ENCODE data around the gene SLC6A6. TPM values are rescaled to one million over a fixed set of nuclear protein-coding genes. Genes with fewer than 3 reads are reported as not detected.

SLC6A6 gene
- polyA plus RNA-seq, 1 donor (not counting 4 experiments of a cell fraction or from before 2014, with no cell fraction given) = 8.3 TPM

DNA sequence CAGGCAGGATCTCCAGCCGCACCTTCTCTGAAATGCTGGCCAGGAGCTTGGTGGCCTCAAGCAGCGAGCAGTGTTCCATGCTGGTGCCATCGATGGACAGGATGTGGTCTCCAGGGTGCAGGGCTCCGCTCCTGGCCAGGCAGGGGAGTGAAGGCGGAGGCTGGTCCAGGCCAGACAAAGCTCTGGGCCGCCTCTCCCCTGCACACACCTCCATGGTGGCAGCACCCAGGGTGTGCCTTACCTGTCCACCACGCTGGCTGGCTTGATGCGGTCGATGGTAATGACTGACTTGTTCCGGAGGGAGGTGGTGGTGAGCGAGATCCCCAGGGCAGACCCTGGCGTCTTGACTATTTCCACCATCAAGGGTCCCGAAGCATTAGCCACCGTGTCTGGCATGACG, 117.7 kb downstream of the SLC6A6 start:
- TF ChIP-seq, protein P1, sequence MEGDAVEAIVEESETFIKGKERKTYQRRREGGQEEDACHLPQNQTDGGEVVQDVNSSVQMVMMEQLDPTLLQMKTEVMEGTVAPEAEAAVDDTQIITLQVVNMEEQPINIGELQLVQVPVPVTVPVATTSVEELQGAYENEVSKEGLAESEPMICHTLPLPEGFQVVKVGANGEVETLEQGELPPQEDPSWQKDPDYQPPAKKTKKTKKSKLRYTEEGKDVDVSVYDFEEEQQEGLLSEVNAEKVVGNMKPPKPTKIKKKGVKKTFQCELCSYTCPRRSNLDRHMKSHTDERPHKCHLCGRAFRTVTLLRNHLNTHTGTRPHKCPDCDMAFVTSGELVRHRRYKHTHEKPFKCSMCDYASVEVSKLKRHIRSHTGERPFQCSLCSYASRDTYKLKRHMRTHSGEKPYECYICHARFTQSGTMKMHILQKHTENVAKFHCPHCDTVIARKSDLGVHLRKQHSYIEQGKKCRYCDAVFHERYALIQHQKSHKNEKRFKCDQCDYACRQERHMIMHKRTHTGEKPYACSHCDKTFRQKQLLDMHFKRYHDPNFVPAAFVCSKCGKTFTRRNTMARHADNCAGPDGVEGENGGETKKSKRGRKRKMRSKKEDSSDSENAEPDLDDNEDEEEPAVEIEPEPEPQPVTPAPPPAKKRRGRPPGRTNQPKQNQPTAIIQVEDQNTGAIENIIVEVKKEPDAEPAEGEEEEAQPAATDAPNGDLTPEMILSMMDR (optimal IDR thresholded peaks at IDR 0.05 in 1 of 3, IDR thresholded peaks at IDR 0.05 in 1 of 3, conservative IDR thresholded peaks at IDR 0.05 in 1 of 3; ENCODE audit: extremely low read depth in 1 of 3, insufficient read depth in 2 of 3, low read length in 3 of 3) = no peak
- no peak for TF ChIP-seq EZH2 (IDR thresholded peaks at IDR 0.05; ENCODE audit: low read length)
- DNase-seq (ENCODE audit: low read depth, low spot score) = no peak
- Histone ChIP-seq H3K9ac (ENCODE audit: control insufficient read depth, extremely low read depth, insufficient read depth, low read length) (no peak overlapping the region), H3K4me3 (ENCODE audit: control insufficient read depth in 2 of 3, extremely low read depth in 1 of 3, insufficient read depth in 2 of 3, low read depth in 1 of 3, low read length in 3 of 3) (no peak overlapping the region), H3K4me1 (ENCODE audit: control insufficient read depth, extremely low read depth, insufficient read depth, low read length) (no peaks in the 10 kb centered on the region), H3K36me3 (ENCODE audit: control insufficient read depth in 2 of 2, extremely low read depth in 1 of 2, insufficient read depth in 2 of 2, low read length in 2 of 2) (no peaks in the 10 kb centered on the region), H3K27me3 (ENCODE audit: control insufficient read depth, extremely low read depth, insufficient read depth, low read length) (peaks cover 4% of the 10 kb centered on the region), H2AFZ (ENCODE audit: control insufficient read depth, low read length) (no peak overlapping the region), H3K79me2 (ENCODE audit: control insufficient read depth, insufficient read depth, low read length) (no peaks in the 10 kb centered on the region), H4K20me1 (ENCODE audit: control insufficient read depth, extremely low read depth, insufficient read depth, low read length) (peaks cover 4% of the 10 kb centered on the region), H3K27ac (ENCODE audit: control insufficient read depth, insufficient read depth, low read length) (no peak overlapping the region), H3K4me2 (ENCODE audit: control insufficient read depth, extremely low read depth, insufficient read depth, low read depth, low read length) (no peak overlapping the region), H3K9me1 (ENCODE audit: control insufficient read depth, extremely low read depth, insufficient read depth, low read length) (no peaks in the 10 kb centered on the region), H3K9me3 (ENCODE audit: control insufficient read depth, low read depth, low read length) (no peaks in the 10 kb centered on the region)
- FAIRE-seq = no peak
- dilution Hi-C loops (cut with MboI; ENCODE audit: extremely low pct_ligation_motif_present, low sequenced_read_pairs) = no loop called here

DNA sequence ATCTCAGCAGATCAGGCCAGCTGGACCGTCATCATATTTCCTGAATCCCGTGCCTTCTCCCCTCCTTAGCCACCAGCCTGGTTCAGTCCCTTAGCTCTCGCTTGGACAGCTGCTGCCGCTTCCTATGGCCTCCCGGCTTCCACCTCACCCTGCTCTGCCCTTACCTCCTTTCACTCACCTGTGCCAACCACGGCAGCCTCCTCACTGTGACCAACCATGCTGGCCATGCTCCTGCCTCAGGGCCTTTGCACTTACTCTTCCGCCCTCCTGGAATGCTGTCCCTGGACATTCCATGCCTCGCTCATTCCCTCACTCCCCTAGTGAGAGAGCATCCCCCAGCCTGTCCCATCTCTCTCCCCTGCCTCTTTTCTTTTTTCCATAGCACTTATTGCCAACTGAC, 118.6 kb downstream of the SLC6A6 start:
- dilution Hi-C loops (cut with MboI; ENCODE audit: extremely low pct_ligation_motif_present, low sequenced_read_pairs) = no loop called here
- H2AFZ ChIP-seq (ENCODE audit: control insufficient read depth, low read length) = no peak overlapping the region
- TF ChIP-seq, protein P1 (optimal IDR thresholded peaks at IDR 0.05 in 1 of 3, IDR thresholded peaks at IDR 0.05 in 1 of 3, conservative IDR thresholded peaks at IDR 0.05 in 1 of 3; ENCODE audit: extremely low read depth in 1 of 3, insufficient read depth in 2 of 3, low read length in 3 of 3) = no peak
- TF ChIP-seq EZH2 (IDR thresholded peaks at IDR 0.05; ENCODE audit: low read length) = no peak

More for the DNA sequence above, 118.6 kb downstream of the SLC6A6 start:
- Histone ChIP-seq H3K4me1 (ENCODE audit: control insufficient read depth, extremely low read depth, insufficient read depth, low read length) (peaks cover 4% of the 10 kb centered on the region), H3K9me1 (ENCODE audit: control insufficient read depth, extremely low read depth, insufficient read depth, low read length) (no peaks in the 10 kb centered on the region), H3K4me2 (ENCODE audit: control insufficient read depth, extremely low read depth, insufficient read depth, low read depth, low read length) (no peak overlapping the region), H3K27me3 (ENCODE audit: control insufficient read depth, extremely low read depth, insufficient read depth, low read length) (peaks cover 4% of the 10 kb centered on the region), H3K9me3 (ENCODE audit: control insufficient read depth, low read depth, low read length) (no peaks in the 10 kb centered on the region), H3K79me2 (ENCODE audit: control insufficient read depth, insufficient read depth, low read length) (no peaks in the 10 kb centered on the region), H4K20me1 (ENCODE audit: control insufficient read depth, extremely low read depth, insufficient read depth, low read length) (peaks cover 4% of the 10 kb centered on the region), H3K27ac (ENCODE audit: control insufficient read depth, insufficient read depth, low read length) (no peak overlapping the region), H3K4me3 (ENCODE audit: control insufficient read depth in 2 of 3, extremely low read depth in 1 of 3, insufficient read depth in 2 of 3, low read depth in 1 of 3, low read length in 3 of 3) (no peak overlapping the region), H3K9ac (ENCODE audit: control insufficient read depth, extremely low read depth, insufficient read depth, low read length) (no peak overlapping the region), H3K36me3 (ENCODE audit: control insufficient read depth in 2 of 2, extremely low read depth in 1 of 2, insufficient read depth in 2 of 2, low read length in 2 of 2) (no peaks in the 10 kb centered on the region)
- DNase-seq (ENCODE audit: low read depth, low spot score) = no peak
- FAIRE-seq = no peak
